ENCODE measurements around the gene ANKRD60. TPM values are rescaled to one million over a fixed set of nuclear protein-coding genes. Genes with fewer than 3 reads are reported as not detected.

The ANKRD60 gene
- total RNA-seq, 1 experiment from 2014 or later, result not detected

DNA sequence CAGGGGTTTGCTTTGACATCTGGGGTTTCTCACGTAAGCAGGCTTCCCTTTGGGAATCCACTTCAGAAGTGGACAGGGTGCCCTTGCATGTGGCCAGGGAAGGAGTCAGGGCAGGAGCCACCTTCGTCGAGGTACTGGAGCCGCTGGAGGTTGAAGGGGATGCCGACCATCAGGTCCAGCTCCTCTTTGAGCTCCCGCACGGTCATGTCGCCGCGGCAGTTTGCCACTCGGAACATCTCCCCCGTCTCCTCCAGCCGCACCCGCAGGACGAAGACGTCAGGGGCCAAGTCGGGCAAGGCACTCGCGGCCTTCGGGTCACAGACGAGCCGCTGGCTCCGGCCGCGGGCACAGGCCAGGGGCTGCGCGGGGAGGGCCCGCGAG lies 360 bp downstream of the ANKRD60 start:
- Histone ChIP-seq H2BK15ac (ENCODE audit: low read depth, low read length) (no peak overlapping the region; the same call in 1 of the 2 replicates), H2AFZ (ENCODE audit: low read length) (no peak overlapping the region), H3T11ph (ENCODE audit: low read length) (no peak overlapping the region), H3K27ac (ENCODE audit: insufficient read length, low read depth, low read length) (no peak overlapping the region), H3K79me2 (ENCODE audit: insufficient read depth, low read length) (no peaks in the 10 kb centered on the region), H2BK5ac (ENCODE audit: insufficient read length, low read length) (no peak overlapping the region), H3K4me1 (ENCODE audit: insufficient read depth, low read length) (no peaks in the 10 kb centered on the region), H3K56ac (ENCODE audit: insufficient read length, low read depth, low read length) (no peak overlapping the region), H3K23ac (ENCODE audit: insufficient read length, low read depth, low read length) (no peak overlapping the region), H3K18ac (ENCODE audit: insufficient read length, low read depth, low read length) (no peak overlapping the region), H2BK120ac (ENCODE audit: low read depth, low read length, poor library complexity, severe bottlenecking) (no peak overlapping the region), H3K9me3 (ENCODE audit: control insufficient read depth, low read depth, low read length) (no peaks in the 10 kb centered on the region), H2BK20ac (ENCODE audit: low read depth, low read length, poor library complexity, severe bottlenecking) (no peak overlapping the region), H3K14ac (ENCODE audit: insufficient read depth, low read length) (peak overlapping the region; percentile 55), H3K4ac (ENCODE audit: low read depth, low read length) (no peak overlapping the region), H3K79me1 (ENCODE audit: insufficient read depth, low read depth, low read length, poor library complexity, severe bottlenecking) (no peaks in the 10 kb centered on the region), H4K91ac (ENCODE audit: insufficient read length, low read depth, low read length) (no peak overlapping the region), H4K8ac (replicated peaks; ENCODE audit: insufficient read length, low read depth, low read length) (no peak overlapping the region), H3K23me2 (ENCODE audit: insufficient read length, low read depth, low read length, poor library complexity, severe bottlenecking) (peaks cover 13% of the 10 kb centered on the region), H3K4me2 (ENCODE audit: insufficient read depth, insufficient read length, low read length) (peak overlapping the region; percentile 34), H2BK12ac (ENCODE audit: insufficient read length, low read depth, low read length) (no peak overlapping the region), H4K20me1 (ENCODE audit: control insufficient read depth, insufficient read depth, insufficient read length) (no peaks in the 10 kb centered on the region), H4K5ac (ENCODE audit: insufficient read length, low read depth, low read length) (no peak overlapping the region), H3K9ac (ENCODE audit: extremely low read depth, insufficient read length, low read length) (peak overlapping the region; percentile 46), H3K27me3 (ENCODE audit: insufficient read depth, low read length) (peaks cover 8% of the 10 kb centered on the region; the same call in 1 of the 2 replicates), H2AK5ac (ENCODE audit: insufficient read length, low read length) (no peak overlapping the region)
- H3K9me3 Mint-ChIP-seq, result peaks cover 6 to 7% of the 10 kb centered on the region in 2 experiments; a peak in 3 of 5 replicates
- TF ChIP-seq, protein P1, sequence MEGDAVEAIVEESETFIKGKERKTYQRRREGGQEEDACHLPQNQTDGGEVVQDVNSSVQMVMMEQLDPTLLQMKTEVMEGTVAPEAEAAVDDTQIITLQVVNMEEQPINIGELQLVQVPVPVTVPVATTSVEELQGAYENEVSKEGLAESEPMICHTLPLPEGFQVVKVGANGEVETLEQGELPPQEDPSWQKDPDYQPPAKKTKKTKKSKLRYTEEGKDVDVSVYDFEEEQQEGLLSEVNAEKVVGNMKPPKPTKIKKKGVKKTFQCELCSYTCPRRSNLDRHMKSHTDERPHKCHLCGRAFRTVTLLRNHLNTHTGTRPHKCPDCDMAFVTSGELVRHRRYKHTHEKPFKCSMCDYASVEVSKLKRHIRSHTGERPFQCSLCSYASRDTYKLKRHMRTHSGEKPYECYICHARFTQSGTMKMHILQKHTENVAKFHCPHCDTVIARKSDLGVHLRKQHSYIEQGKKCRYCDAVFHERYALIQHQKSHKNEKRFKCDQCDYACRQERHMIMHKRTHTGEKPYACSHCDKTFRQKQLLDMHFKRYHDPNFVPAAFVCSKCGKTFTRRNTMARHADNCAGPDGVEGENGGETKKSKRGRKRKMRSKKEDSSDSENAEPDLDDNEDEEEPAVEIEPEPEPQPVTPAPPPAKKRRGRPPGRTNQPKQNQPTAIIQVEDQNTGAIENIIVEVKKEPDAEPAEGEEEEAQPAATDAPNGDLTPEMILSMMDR (conservative IDR thresholded peaks at IDR 0.05), result no peak
- peaks cover 3 to 11% (median 7%) of the 10 kb centered on the region in 3 experiments for H3K36me3 Mint-ChIP-seq (ENCODE audit: insufficient read depth in 1 of 3, low read depth in 3 of 3)
- peaks cover 18% of the 10 kb centered on the region in 2 experiments for H3K4me1 Mint-ChIP-seq
- no peak overlapping the region; a peak in 1 of 7 replicates for H3K27ac Mint-ChIP-seq
- H3K4me3 Mint-ChIP-seq, result peak overlapping the region; percentile 69 to 79
- no CpG with 5 or more reads among the region's 29 CpGs for WGBS (ENCODE audit: extremely low coverage, insufficient read length, low lambda C conversion rate)
- peaks cover 40% of the 10 kb centered on the region for H3K27me3 Mint-ChIP-seq (ENCODE audit: low read depth)
- no peak for DNase-seq
